ENCODE measurements around the gene MIER3. TPM values are rescaled to one million over a fixed set of nuclear protein-coding genes. Genes with fewer than 3 reads are reported as not detected.

Gene MIER3
- total RNA-seq, 1 donor from 2014 or later = 12.0 TPM

GRCh38 chr5:56910210-56910965, 41.5 kb downstream of the MIER3 start:
- intact Hi-C loops (cut with DNase I) = loop anchor here (5.0 kb wide), 1 partner anchor 42 kb away; the partner anchor contains the start of gene MIER3
- ATAC-seq (peak; percentile 2), DNase-seq (ENCODE audit: missing footprints) (peak; percentile 78)

DNA sequence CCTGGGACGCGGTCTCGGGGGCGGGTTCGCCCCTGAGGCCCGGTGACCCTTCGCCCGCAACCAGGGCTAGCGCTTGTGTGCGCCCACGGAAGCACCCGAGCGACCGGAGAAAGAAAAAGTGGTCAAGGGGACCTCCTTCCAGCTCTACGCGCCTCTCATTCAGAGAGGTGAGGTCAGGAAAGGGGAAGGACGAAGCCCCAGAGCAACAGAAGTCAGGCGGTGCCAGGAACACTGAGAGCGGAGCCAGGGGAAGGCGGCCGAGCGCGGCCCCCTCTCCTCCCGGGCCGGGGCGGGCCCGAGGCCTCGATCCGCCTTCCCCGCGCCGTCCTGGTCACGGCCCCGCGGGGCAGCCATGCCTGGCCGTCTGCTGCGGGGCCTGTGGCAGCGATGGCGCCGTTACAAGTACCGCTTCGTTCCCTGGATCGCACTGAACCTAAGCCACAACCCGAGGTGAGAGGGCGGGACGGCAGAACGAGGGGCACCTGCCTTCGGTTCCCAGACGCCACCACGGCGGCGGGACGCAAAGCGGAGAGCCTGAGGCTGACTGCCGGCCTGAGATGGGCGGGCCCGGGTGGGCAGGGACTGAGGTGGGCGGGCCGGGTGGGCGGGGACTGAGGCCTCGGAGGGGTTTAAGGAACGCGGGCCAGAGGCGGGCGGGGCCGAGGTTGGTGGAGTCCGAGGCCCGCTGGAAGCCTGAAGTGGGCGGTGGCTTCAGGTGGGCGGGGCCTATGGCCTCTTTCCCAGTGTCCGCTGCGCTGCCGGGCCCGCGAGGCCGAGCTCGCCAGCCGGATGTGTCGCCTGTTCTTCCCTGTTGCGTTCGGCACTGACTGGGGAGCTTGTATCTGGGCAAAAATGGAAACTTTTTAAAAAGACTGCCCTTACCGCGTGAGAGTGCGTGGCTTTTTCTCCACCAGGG, 42.4 kb downstream of the MIER3 start, which contains the start of gene SETD9:
SETD9 (plus strand) TSS at position 303 of the 916 bp plus-strand sequence; CDS start at position 353, 50 bp downstream.
- peak; percentile 100 for DNase-seq (ENCODE audit: missing footprints)
- intact Hi-C loops (cut with DNase I) = loop anchor here (2.0 to 5.0 kb wide), 2 partner anchors 43 to 263 kb away; partner anchors contain the start of gene MIER3
- ATAC-seq = peak; percentile 96

DNA sequence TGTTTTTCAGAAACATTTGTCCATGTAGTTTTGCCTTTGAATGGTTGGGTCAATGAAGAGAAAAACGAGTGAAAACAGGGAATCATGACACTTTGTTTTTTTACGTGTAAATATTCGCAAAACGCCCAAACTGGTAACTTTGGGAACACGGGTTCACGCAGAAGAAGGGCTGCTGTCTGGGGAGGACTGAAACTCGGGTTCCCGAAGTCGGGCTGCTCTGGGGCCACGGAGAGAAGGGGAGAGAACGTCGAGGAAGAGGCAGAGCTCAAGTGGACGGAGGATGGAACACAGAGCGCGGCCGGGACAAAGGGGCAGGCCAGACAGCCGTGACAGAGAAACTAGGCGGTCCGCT, 43.0 kb downstream of the MIER3 start:
- no peak for DNase-seq (ENCODE audit: missing footprints)
- intact Hi-C loops (cut with DNase I) = loop anchor here (2.0 kb wide), 1 partner anchor 264 kb away; no protein-coding TSS in a partner anchor
- ATAC-seq = peak; percentile 77

DNA sequence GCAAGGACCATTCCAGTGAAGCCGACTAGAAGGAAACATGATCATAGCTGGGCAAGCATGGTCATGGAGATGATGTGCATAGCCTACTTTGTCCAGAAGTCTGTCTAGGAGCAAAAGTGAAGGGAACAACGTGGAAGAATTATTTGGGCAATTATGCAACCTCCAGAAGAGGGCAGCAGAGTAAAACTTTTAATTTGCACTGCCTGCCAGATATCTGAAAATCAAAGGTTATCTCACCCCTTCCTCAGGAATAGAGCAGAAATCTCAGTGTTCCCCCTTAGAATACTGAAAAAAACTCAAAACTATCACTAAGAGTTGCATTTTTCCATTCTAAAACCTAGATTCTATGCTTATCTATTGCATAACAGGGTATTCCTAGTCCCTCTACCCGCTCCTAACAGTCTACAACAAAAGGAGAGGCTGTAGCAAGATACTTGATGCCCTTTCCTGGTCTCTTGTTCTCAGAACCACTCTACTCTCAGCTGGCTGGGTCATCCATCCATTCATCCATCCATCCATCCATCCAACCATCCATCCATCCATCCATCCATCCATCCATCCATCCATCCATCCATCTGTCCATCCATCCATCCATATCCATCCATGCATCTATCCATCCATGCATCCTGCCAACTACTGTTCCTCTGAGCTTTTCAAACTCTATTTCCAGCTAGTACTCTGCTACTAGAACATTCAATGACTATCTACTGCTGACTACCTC, 50.9 kb downstream of the MIER3 start:
- DNase-seq (ENCODE audit: missing footprints) (no peak), ATAC-seq (peak; percentile 46)

GRCh38 chr5:56900395-56900794, 51.5 kb downstream of the MIER3 start:
- intact Hi-C loops (cut with DNase I) = loop anchor here (2.0 to 5.0 kb wide), 4 partner anchors 182 to 377 kb away; no protein-coding TSS in a partner anchor
- ATAC-seq (no peak), DNase-seq (ENCODE audit: missing footprints) (no peak)

More for the DNA sequence above, 50.9 kb downstream of the MIER3 start:
- intact Hi-C loops (cut with DNase I) = loop anchor here (2.0 to 5.0 kb wide), 4 partner anchors 182 to 376 kb away; no protein-coding TSS in a partner anchor

GRCh38 chr5:56898213-56898612, 53.7 kb downstream of the MIER3 start:
- intact Hi-C loops (cut with DNase I) = no loop called here
- DNase-seq (ENCODE audit: missing footprints) (no peak), ATAC-seq (no peak)

GRCh38 chr5:56896763-56897162, 55.2 kb downstream of the MIER3 start:
- DNase-seq (ENCODE audit: missing footprints) (no peak), ATAC-seq (no peak)
- intact Hi-C loops (cut with DNase I) = no loop called here

GRCh38 chr5:56893251-56893951, 58.5 kb downstream of the MIER3 start:
- DNase-seq (ENCODE audit: missing footprints) = no peak
- no peak for ATAC-seq
- intact Hi-C loops (cut with DNase I) = no loop called here

GRCh38 chr5:56881571-56881970, 70.4 kb downstream of the MIER3 start:
- intact Hi-C loops (cut with DNase I) = no loop called here
- no peak for ATAC-seq
- no peak for DNase-seq (ENCODE audit: missing footprints)

DNA sequence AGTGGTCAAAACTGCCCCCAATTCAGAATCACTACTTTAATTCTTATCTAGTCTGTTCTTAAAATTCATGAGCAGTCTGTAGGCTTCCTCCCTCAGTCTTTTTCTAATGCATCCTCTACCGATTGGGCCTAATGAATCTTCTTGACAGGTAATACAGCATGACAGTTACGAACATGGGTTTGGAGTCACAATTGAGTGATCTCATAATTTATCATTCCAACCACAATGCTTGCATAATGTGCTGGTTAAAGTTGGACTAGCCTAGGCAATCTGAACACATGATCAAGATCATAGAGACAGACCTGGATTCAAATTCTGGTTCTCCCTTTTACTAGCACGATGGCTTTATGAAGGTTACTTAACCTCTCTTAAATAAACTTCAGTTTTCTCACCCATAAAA, 75.6 kb downstream of the MIER3 start:
- intact Hi-C loops (cut with DNase I) = no loop called here
- ATAC-seq (no peak), DNase-seq (ENCODE audit: missing footprints) (no peak)

DNA sequence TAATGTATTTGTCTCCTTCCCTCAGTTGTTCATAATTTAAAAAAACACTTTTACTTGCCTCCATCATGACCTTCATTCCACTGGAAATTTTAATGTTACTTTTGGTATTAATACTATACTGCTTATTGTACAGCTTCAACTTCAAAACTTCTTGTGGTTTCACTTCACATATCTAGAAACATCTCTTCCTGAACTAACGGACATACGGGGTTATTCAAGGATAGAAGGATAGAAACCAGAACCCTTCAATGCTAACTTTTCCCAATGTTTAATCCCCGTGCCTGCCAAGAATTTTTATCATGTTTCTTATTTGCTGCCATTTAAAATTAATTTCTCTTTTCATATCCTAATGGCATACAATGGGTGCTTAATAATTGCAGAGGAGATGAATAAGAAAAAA, 78.9 kb downstream of the MIER3 start:
- intact Hi-C loops (cut with DNase I) = no loop called here
- ATAC-seq (no peak), DNase-seq (ENCODE audit: missing footprints) (no peak)

- DNase-seq (ENCODE audit: missing footprints) (no peak), ATAC-seq (no peak)
- intact Hi-C loops (cut with DNase I) = no loop called here
These were observed 80.1 kb downstream of the MIER3 start for GRCh38 chr5:56871777-56872176.

Other genes starting within 250 kb of the MIER3 start
- 6.3 TPM for gene MAP3K1, start 136.6 kb downstream of the MIER3 start, total RNA-seq
- gene SETD9, start 42.5 kb downstream of the MIER3 start, total RNA-seq = 15.9 TPM
- 58.9 TPM for gene GPBP1, start 221.9 kb upstream of the MIER3 start, total RNA-seq